ENCODE results near the gene RARRES2. TPM values are rescaled to one million over a fixed set of nuclear protein-coding genes. Genes with fewer than 3 reads are reported as not detected.
A peak's percentile ranks its signal among the peaks of the same experiment; 100 is the strongest.

The RARRES2 gene
- total RNA-seq, 1 experiment from 2014 or later = 5.9 TPM

- peak; percentile 71 for DNase-seq (ENCODE audit: low spot score)
- in situ Hi-C loops (cut with HindIII; ENCODE audit: low sequenced_read_pairs) = no loop called here
Measured at GRCh38 chr7:150378115-150378852, 36.9 kb upstream of the RARRES2 start.

- in situ Hi-C loops (cut with HindIII; ENCODE audit: low sequenced_read_pairs) = no loop called here
Measured at GRCh38 chr7:150377635-150378034, 36.2 kb upstream of the RARRES2 start.

GRCh38 chr7:150377196-150377595 is 35.8 kb upstream of the RARRES2 start:
- DNase-seq (ENCODE audit: low spot score) = no peak
- in situ Hi-C loops (cut with HindIII; ENCODE audit: low sequenced_read_pairs) = no loop called here

More at GRCh38 chr7:150377635-150378034, 36.2 kb upstream of the RARRES2 start:
- DNase-seq (ENCODE audit: low spot score) = no peak

GRCh38 chr7:150376560-150376959 is 35.1 kb upstream of the RARRES2 start:
- in situ Hi-C loops (cut with HindIII; ENCODE audit: low sequenced_read_pairs) = no loop called here
- no peak for DNase-seq (ENCODE audit: low spot score)

DNA sequence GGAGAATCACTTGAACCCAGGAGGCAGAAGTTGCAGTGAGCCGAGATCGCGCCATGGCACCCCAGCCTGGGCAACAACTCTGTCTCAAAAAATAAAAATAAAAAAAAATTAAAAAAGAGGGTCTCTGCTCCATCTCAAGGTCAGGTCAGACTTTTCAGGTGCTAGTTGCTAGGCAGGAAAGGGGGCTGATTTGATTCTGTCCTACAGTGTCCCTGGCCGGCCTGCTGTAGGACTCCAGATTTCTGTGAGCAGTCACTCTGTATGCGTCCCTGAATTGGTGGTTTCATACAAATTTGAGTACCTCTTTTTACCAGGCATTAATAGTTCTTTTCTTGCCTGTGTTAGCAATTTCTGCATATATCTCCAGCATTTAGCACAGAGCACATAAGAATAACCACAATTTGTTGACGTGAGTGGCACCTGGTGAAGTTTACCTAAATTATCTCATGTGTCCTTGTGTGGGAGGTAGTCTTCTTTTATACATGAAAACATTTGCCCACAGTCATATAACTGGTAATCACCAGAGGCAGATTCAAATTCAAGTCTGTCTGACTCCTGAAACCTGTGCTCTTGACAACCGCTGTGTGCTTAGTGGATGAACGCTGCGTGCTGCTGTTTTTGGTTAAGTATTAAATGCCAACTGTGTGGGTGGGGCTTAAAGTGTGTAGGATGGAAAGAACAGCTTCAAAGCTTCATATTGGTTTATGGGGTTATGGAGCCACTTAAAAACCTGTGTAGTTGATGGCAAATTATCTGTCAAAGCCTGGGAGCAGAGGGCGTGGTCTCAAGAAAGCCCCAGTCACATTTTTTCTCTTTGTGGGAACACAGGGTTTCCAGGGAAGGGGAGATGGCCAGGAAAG is 34.5 kb upstream of the RARRES2 start:
- in situ Hi-C loops (cut with HindIII; ENCODE audit: low sequenced_read_pairs) = no loop called here
- no peak for DNase-seq (ENCODE audit: low spot score)

- in situ Hi-C loops (cut with HindIII; ENCODE audit: low sequenced_read_pairs) = no loop called here
- DNase-seq (ENCODE audit: low spot score) = peak; percentile 47
Measured at GRCh38 chr7:150374472-150374871, 33.0 kb upstream of the RARRES2 start.

DNA sequence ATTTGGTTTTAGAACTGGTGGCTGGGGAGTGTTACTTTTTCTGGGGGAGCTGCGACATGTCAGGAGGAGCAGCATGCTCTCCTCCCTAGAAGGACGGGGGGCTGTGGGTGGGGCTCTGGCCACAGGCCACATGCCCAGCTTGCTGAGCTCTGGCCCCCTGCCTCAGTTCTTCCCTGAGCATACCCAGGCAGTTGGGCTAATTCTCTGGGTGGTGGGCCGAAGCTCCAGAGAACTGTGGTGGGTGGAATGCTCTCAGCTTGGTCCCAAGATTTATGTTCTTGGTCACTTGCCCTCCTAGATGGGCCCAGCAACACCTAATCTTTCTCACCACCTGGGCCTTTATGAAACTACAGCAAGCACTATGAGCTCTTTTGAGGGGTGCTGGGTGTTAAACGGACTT is 32.6 kb upstream of the RARRES2 start:
- DNase-seq (ENCODE audit: low spot score) = no peak

DNA sequence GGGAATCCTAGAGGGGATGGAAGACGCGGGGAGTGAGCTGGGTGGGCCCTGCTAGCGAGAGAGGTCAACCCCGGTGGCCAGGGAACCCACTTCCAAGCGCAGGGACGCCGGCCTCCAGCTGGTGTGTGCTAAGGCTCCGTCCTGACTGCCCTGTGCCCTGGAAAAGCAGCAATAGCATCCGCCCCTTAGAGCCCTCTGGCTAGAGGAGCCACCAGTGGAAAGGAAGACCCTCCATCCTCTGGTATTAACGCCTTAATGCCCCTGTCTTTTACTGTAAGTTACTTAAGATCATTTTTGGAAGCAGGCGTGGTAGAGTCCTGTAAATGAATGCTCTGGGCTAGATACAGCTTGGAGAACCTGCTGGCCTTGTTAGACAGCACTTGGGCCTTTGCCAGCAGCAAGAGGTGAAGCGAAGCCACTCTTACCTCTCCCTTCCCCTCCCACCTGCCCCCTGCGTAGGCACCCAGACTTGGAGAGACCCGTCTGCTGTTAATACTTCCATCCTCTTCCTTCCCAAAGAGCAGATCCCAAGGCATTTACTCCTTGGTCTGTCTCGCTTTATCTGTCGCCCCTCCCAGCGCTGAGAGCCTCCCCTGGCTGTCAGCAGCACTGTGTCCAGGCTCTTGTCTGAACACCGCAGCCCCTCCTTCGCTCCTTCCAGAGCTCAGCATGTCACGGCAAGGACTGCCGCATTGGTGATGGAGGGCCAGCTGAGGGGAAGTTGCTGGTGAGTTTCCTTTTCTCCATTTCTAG is 31.8 kb upstream of the RARRES2 start:
- in situ Hi-C loops (cut with HindIII; ENCODE audit: low sequenced_read_pairs) = no loop called here

More for the DNA sequence above, 32.6 kb upstream of the RARRES2 start:
- in situ Hi-C loops (cut with HindIII; ENCODE audit: low sequenced_read_pairs) = no loop called here

DNA sequence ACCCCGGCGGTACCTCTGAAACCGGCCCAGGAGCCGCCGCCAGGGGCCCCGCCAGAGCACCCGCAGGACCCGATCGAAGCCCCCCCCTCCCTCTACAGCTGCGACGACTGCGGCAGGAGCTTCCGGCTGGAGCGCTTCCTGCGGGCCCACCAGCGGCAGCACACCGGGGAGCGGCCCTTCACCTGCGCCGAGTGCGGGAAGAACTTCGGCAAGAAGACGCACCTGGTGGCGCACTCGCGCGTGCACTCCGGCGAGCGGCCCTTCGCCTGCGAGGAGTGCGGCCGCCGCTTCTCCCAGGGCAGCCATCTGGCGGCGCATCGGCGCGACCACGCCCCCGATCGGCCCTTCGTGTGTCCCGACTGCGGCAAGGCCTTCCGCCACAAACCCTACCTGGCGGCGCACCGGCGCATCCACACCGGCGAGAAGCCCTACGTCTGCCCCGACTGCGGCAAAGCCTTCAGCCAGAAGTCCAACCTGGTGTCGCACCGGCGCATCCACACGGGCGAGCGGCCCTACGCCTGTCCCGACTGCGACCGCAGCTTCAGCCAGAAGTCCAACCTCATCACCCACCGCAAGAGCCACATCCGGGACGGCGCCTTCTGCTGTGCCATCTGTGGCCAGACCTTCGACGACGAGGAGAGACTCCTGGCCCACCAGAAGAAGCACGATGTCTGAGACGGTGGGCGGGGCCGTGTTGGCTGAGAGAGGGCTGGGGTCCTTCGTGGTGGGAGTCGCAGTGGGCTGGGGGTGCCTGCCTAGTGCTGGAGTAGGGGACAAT is 31.0 kb upstream of the RARRES2 start:
- in situ Hi-C loops (cut with HindIII; ENCODE audit: low sequenced_read_pairs) = no loop called here

More for the DNA sequence above, 31.8 kb upstream of the RARRES2 start:
- peak; percentile 48 for DNase-seq (ENCODE audit: low spot score)

DNA sequence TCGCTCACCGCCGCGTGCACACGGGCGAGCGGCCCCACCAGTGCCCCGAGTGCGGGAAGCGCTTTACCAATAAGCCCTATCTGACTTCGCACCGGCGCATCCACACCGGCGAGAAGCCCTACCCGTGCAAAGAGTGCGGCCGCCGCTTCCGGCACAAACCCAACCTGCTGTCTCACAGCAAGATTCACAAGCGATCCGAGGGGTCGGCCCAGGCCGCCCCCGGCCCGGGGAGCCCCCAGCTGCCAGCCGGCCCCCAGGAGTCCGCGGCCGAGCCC is 30.5 kb upstream of the RARRES2 start:
- no peak for DNase-seq (ENCODE audit: low spot score)
- in situ Hi-C loops (cut with HindIII; ENCODE audit: low sequenced_read_pairs) = no loop called here

More for the DNA sequence above, 31.0 kb upstream of the RARRES2 start:
- DNase-seq (ENCODE audit: low spot score) = no peak

- in situ Hi-C loops (cut with HindIII; ENCODE audit: low sequenced_read_pairs) = no loop called here
- no peak for DNase-seq (ENCODE audit: low spot score)
Measured at GRCh38 chr7:150371131-150371995, 29.9 kb upstream of the RARRES2 start.

DNA sequence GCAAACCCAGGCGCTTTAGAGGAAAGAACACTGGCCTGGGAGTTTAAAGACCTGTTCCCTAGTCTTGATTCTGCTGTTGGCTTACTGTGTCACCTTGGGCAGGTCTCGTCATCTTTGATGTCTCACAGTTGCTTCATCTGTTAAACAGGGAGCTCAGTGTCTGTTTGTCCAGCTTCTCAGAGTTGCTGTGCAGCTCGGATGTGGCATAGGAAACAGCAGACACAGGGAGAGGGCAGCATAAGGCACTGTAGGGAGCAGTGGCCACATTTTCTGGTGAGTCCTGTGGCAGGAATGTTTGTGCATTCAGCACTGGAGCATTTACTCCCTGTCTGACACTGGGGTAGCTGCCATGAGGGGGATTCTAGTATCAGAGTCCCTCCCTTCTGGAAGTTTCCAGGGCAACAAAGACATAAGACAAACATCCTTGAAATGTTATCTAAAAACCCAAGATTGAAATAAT is 29.2 kb upstream of the RARRES2 start:
- DNase-seq (ENCODE audit: low spot score) = no peak
- in situ Hi-C loops (cut with HindIII; ENCODE audit: low sequenced_read_pairs) = no loop called here

GRCh38 chr7:150369748-150370501 is 28.5 kb upstream of the RARRES2 start:
- in situ Hi-C loops (cut with HindIII; ENCODE audit: low sequenced_read_pairs) = no loop called here

GRCh38 chr7:150368884-150369747 is 27.7 kb upstream of the RARRES2 start:
- DNase-seq (ENCODE audit: low spot score) = peak; percentile 60
- in situ Hi-C loops (cut with HindIII; ENCODE audit: low sequenced_read_pairs) = no loop called here

More at GRCh38 chr7:150369748-150370501, 28.5 kb upstream of the RARRES2 start:
- no peak for DNase-seq (ENCODE audit: low spot score)

- peak; percentile 78 for DNase-seq (ENCODE audit: low spot score)
- in situ Hi-C loops (cut with HindIII; ENCODE audit: low sequenced_read_pairs) = no loop called here
Measured at GRCh38 chr7:150368096-150368883, 26.9 kb upstream of the RARRES2 start, which contains the start of gene REPIN1. REPIN1 (plus strand) TSS chr7:150368822; CDS start chr7:150369712, 890 bp downstream.

DNA sequence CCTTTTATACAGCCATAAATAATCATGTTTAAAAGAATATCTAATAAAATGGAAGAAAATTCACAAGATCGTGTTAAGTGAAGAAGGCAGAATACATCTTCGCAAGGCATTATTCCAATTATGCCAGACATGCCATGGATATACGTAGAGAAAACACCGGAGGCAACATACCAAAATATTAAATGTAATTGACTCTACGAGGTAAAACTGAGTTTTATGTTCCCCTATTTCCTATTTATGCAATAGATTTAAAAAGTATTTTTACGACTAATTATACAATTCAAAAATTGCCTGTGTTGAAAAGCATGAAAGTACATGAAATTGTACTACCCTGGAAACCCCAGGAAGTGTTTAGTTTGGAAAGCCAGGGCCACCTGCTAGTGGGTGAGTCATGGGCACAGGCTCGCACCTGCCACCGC is 26.3 kb upstream of the RARRES2 start:
- in situ Hi-C loops (cut with HindIII; ENCODE audit: low sequenced_read_pairs) = no loop called here
- DNase-seq (ENCODE audit: low spot score) = peak; percentile 83
